Raji (cell line): ENCODE results near the gene GPC3.

Experiments
- POLR2A ChIP-seq: IDR thresholded peaks from 2 replicates; pipeline ENCODE4 v1.6.1; 2011; ENCODE audit warnings: low read depth, low read length, control low read depth; ENCODE audit not compliant: insufficient read depth

The GPC3 gene

DNA sequence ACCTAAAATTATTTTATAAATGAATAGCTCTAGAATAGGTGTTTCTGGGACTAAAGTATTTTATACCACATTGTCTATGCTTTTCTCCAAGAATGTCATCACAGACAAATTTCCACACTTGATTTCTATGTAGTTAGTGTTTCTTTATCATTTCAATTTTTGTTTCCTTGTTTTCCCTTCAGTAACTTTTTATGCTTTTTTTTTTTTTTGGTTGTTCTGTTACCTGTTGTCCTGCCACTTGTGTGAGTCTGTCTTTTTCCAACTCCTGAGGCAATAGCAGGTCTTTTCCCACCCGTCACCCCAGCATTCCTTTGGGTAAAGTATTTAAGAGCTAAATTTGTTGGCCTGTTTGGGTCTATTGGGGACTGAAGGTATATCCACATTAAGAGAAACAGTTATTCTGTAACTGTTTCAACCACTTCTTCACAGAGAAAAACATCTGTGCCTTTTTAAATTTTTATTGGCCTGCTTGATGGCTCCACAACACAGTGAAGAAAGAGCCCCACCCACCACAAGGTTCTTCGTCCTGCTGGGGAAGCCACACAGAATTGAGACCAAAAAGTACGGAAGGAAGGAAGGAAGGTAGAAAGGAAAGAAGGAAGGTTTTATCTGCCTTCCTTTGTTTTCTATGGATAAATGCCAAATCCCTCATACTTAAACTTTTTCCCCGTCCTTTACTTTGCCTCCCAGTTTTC, 17.7 kb upstream of the GPC3 start:
- TF ChIP-seq POLR2A: no peak

DNA sequence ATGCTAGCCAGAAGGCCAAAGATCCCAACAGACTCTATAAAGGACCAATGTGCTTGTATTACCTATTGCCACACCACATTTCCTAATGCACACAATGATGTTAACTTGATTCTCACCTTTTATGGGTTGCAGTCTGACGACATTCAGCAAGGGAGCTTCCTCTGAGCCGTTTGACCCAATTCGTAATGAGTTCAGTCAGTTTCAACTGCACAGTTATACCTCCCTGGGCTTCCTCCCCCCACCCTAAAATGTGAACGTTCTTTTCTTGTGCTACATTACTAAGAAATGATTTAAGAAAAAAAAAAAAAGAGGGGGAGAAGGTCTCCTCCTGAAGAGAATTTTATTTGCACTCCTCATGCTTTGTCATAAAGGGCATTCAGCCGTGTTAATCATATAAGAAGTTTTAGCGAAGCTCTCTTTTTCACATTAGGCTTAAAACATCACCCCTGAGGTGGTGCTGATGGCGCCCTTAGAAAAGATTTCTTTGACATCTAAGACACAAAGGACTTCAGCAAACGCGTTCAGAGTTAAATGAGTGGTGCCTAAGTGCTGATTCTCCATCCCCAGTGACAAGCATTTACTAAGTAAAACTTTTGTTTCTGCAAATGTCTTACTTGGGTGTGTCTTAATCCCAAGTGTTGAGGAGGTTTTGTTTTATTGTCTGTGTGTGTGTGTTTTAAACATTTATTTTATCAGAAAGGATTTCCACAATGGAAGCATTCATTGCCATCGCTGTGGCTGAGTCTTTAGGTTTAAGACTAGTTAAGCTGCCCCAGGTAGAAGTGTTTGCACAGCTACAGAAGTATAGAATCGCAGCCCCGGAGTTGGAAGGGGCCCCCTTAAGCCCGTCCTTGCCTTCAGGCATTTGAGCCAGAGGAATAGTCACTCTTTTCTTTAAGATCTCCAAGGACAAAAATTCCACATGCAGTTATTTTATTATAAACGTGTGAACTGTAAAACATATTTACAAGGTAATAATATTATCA, 15.2 kb upstream of the GPC3 start:
- no peak for TF ChIP-seq POLR2A

DNA sequence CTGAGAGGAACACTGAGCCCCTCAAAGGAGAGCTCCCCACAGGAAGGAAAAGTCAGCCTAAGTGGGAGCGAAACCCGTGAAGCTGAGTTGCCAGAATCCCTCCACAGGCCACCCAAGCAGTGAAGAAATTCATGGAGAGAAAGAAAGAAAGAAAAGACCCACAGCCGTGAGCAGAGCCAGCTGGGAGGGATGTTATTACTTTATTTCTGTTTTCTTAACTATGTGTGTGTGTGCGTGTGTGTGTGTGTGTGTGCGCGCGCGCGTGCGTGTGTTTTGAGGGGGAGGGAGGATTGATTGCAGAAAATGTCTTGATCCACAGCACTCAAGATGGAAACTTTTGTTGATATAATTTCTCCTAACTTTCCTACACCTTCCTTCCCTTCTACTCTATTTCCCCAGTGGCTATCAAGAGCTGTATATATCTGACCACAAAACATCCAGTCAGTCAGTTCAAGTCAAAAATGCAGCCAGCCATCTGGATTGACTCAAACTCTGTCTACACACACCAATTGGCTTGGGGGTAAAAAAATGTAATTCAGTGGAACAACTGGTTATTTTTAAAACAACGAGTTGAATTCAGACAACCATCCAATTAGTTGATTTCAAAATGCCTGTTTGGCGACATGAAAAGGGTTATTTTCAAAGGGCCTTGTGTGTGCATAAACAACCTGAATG, 13.8 kb upstream of the GPC3 start:
- no peak for TF ChIP-seq POLR2A

DNA sequence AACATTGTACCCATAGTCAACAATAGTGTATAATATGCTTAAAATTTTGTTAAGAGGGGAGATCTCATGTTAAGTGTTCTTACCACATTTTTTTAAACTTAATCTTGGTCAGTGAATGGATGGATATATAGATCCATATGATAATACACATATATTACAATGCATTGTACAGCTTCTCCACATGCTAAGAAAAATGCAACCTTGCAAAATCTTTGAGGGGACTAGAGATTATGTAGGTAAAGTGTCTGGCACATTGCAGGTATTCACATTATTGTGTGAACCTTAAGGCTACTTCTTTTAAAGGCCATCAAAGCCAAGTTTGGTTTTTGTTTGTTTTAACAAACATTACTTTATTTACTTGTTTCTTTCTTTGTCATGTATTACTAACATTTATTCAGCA, 10.4 kb upstream of the GPC3 start:
- TF ChIP-seq POLR2A: no peak

DNA sequence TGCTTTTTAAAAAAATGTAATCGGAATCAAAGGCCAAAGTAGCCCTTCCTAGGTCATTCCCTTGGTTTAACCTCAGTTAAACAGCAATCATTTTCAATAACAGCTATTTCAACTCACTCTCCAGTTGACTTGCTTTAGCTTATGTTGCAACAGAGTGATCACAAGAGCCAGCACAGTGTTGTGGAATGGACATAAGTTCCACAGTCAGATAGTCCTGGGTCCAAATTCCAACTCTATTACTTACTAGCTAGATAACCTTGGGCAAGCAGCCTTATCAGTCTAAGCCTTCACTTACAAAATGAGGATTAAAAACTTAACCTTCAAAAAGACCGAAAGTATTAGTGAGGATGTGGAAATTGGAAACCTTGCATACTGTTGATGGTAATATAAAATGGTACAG, 9.2 kb upstream of the GPC3 start:
- TF ChIP-seq POLR2A: no peak

DNA sequence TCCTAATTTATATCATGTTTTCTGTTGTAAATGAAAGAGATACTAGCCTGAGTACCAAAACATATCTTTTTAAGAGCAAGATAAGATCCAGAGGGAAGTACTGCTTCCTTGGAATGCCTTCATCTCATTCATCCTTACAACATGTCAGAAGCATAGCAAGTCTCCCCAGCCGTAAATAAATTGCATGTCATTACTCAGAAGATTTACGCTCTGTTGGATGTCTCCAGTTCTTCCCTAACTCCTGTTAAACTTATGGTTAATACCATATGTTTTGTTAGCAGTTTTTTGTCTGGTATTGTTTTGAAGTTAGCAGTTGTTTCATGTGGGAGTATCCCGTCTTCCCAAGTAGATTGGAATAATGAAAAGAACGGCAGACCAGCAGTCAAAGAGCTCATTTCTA, 7.5 kb upstream of the GPC3 start:
- no peak for TF ChIP-seq POLR2A

DNA sequence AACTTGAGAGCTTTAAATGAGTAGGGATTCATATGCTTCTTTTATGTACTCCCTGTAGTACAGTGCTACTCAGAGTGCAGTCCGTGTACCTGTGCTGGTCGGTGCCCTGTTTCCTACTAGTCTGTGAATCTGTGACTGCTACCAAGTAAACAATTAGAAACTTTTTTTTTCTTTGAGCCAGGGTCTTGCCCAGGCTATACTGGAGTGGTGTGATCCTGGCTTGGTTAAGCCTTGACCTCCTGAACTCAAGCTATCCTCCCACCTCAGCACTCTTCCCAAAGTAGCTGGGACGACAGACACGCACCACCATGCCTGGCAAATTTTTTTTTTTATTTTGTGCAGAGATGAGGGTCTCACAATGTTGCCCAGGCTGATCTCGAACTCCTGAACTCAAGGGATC, 6.4 kb upstream of the GPC3 start:
- no peak for TF ChIP-seq POLR2A

DNA sequence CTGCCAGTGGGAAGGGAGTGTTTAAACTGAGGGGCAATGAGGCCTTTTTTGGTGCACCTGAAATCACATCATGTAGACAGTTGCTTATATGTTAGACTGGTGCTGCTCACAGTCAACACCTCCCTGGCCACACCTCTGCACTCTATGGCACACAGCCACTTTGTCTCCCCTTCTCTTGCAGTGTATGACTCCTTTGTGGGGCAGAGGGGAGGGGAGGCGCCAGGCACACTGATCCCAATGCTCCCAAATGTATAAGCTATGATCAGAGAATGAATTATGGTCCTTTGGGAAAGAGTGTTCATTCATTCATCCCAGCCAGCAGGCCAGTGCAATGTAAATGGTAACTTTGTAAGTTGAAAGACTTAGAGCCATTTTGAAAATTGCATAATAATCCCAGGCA, 4.6 kb upstream of the GPC3 start:
- no peak for TF ChIP-seq POLR2A

DNA sequence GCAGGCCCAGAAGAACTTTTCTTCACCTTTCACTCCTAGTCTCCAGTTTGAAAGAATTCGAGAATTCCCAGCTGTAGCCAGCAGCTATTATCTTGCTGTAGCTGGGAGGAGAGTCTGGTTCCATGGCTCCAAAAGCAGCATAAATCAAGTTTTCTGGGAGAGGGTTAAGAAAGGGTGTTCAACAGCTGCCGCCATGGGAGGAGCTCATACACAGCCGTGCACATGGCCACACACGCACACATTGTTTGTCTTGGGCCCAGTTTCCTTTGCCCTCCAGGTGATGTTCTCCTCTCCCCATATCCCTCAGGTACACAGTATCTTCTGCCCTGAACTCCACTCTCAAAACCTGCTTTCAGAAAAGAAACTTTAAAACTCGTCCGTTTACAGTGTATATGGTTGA, 4.1 kb upstream of the GPC3 start:
- TF ChIP-seq POLR2A: no peak

DNA sequence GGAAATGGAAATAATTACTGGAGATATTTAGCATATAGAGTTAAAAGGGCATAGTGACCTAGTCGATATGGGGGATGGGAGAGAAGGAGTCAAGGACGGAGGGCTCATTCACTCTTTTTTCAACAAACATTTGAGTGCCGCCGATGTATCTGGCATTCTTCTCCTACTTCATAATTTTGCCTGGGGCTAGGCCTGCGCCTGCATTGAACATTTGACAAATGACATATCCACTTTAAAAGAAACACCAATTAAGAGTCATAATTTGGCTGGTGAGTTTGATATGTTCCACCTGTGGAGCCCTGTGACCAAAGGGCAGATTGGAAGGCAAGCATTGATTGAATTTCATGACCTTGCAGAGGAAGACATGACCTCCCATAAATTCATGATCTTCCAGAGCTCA, 2.6 kb upstream of the GPC3 start:
- no peak for TF ChIP-seq POLR2A

DNA sequence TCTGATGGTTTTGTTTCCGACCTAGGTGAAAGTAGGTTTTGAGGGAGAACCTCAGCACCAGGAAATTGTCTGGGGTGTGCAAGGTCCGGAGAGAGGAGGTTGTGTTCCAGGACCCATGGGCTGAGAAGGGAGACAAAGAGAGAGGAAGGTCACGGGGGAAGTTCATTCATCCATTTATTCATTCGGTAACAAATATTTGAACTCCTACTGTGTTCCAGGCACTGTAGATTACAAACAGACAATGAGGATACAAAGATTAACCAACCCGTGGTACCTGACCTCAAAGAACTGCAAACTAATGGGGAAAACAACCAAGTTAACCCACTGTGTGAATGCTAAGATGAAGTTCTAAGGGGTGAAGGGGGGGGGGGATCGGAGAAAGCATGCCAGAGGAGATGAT, 1.8 kb upstream of the GPC3 start:
- no peak for TF ChIP-seq POLR2A

DNA sequence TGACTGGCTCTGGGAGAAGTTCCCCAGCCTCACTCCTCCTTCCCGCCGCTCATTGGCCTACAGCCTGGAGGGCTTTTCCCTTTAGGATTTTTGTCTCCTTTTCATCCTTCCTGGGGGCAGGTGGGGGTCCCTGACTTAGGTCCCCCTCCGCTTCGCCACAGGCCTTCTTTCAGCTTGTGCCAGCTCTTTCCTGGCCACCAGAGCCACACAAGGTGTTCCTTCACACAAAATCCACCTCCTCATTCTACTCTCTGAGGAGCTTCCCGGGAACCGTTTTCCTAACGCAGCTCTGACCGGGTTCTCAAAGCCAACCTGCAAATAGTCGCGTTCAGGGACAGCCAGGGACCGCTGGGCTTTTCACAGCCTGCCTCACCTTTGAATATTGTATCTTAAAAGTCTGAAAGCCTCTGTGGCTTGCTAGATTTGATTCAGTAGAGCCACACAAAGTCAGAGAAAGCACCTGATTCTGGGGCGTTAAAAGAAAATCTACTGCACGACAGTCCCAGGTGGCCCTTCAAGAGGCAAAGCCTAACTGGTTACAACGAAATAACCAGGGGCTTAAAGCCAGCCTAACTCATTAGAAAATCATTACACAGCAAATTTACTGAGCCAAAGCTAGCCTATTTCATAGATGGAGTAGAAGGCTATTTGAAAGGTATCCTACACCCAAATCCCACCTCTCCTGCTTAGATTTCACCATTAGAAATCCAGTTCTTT, 731 bp upstream of the GPC3 start:
- no peak for TF ChIP-seq POLR2A

DNA sequence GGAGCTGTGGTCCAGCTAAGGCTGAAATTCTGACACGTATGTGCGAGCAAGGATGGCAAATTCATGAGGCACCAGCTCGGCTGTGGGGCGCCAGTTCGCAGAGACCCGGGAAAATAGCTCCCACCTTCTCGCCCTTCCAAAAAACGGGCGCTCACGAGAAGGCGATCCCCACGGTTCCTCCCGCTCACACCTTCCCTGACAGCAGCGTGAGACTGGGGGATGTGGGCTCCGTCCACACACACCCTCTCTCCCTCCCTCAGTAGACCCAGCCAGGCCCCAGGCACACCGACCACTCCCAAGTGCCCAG, 584 bp downstream of the GPC3 start:
- no peak for TF ChIP-seq POLR2A

DNA sequence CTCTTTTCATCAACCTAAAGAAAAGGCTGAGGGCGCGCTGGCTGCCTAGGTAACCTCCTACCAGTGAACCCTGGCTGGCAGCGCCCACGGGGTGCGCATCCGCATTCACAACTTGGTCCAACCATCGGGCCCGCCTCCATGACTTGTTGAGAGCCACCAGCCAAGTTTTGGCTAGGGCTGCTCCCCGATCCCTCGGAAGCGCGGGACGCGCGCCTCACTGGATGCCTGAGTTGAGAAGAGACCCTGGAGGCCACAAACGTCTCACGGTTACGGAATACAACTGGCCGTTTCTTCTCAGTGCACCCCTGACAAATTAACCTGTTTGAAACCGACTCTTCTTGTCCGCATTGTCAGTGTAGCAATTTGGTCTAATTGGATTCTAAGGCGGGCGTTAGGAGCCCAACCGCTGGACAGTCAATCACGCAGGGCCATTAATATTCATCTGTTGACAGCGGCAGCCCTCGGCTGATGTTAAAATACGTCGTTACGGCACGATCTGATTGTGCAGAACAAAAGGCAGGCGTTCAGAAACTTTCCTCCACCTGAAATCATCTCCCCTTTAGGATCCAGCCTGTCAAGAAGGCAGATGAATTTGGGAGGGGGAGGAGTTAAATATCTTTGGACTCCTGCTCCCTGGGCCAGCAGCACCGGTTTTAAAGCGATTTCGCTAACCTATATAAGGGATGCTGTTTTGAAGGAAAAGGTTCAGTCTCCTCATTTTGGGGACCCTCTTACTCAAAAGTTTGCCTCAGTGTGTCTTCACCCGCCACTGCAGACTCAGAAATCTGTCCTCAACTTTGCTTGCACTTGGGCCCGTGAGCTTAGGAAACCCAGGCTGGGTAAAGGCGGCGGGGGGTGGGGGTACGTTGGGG, 1.2 kb downstream of the GPC3 start:
- no peak for TF ChIP-seq POLR2A
